Vagina (tissue), 2 donors: ENCODE results near the gene PTGFRN.

Experiments used
- CTCF ChIP-seq, 3 experiments: fragments of 450-650 bp in 2 of 3; fragments of 200-600 bp in 1 of 3; sonication (generic) in 1 of 3; IDR thresholded peaks; one replicate each; pipeline ENCODE4 v1.5.1; 2017 to 2019; ENCODE audit warnings: antibody characterized with exemption in 3 of 3, mild to moderate bottlenecking in 2 of 3, moderate library complexity in 2 of 3
- POLR2A ChIP-seq, 2 donors: fragments of 450-650 bp; IDR thresholded peaks; one replicate each; pipeline ENCODE4 v1.6.1; 2017; ENCODE audit warnings: antibody characterized with exemption in 2 of 2, mild to moderate bottlenecking in 2 of 2, moderate library complexity in 2 of 2

GRCh38 chr1:116918714-116919357 lies 9.1 kb downstream of the PTGFRN start:
- TF ChIP-seq CTCF (IDR thresholded peaks at IDR 0.05) (no peak), POLR2A (IDR thresholded peaks at IDR 0.05) (no peak)
